GM12892 (cell line): ENCODE measurements around the gene NEU3.

Experiments used
- POLR2A ChIP-seq: IDR thresholded peaks from 2 replicates; pipeline ENCODE4 v1.6.1; 2011; ENCODE audit warnings: low read depth, low read length, control low read depth
- TAF1 ChIP-seq: IDR thresholded peaks from 2 replicates; pipeline ENCODE4 v1.6.1; 2011; ENCODE audit warnings: low read depth, mild to moderate bottlenecking, control low read depth, low read length, borderline replicate concordance

DNA sequence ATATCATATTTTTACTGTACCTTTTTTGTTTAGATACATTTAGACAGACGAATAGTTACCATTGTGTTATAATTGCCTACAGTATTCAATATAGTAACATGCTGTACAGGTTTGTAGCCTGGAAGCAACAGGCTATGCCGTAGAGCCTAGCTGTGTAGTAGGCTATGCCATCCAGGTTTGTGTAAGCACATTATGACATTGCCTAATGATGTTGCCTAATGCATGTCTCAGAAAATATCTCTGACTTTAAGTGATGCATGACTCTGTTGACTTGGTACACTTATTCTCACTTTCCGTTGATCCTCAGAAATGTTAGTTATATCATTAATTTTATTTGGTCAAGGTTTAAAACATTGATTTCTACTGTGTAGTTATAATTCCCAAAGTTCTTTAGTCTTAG is 68.1 kb downstream of the NEU3 start:
- no peak for TF ChIP-seq TAF1
- TF ChIP-seq POLR2A: no peak
